SK-N-MC (cell line): Measurements from ENCODE around the gene BUD13.

ENCODE experiments used
- EZH2 ChIP-seq: fragments of 200-600 bp; sonication (generic); IDR thresholded peaks from one replicate; pipeline ENCODE4 v1.6.1; 2017; ENCODE audit warnings: antibody characterized with exemption
- POLR2AphosphoS5 ChIP-seq: IDR thresholded peaks from 2 replicates; pipeline ENCODE4 v1.6.1; 2012; ENCODE audit warnings: mild to moderate bottlenecking, low read depth, low read length, borderline replicate concordance

DNA sequence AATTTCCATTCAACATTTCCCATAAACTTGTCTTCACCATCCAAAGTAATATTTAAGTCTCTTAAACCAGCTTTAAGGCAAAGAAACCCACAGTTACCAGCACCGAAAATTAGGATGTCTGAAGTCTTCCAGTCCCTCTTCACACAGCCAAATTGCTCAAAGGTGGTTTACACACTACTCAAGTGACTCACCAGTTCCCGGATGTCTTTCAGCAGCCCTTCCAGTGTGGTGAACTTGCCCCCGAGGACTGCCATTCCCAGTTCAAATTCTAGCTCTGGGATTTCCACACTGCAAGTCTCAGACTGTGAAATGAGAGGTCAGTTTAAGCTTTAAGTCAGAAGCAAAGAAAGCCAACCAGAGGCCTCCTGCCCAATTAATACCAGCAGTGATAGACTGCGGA is 9.9 kb upstream of the BUD13 start:
- TF ChIP-seq POLR2AphosphoS5 (no peak), EZH2 (no peak)
